Kidney (tissue), 14 donors: ENCODE results near the gene DUSP2. TPM values are rescaled to one million over a fixed set of nuclear protein-coding genes. Genes with fewer than 3 reads are reported as not detected.

Experiments used
- DNase-seq, 5 donors: peaks; one replicate each; pipeline ENCODE4 v3.0.0-alpha.2; 2013 to 2020
- FAIRE-seq: peaks from 2 replicates; lab custom pipeline; 2012; peaks lifted over from hg19 to GRCh38; lab: Jason Lieb, UNC
- H3K27ac ChIP-seq, 2 donors: one replicate each; pipeline ENCODE4 v1.7.0; 2013; ENCODE audit warnings: low read depth in 2 of 2, low read length in 2 of 2, inconsistent platforms in 1 of 2
- H3K27me3 ChIP-seq: one replicate; pipeline ENCODE4 v1.7.1; 2013; ENCODE audit warnings: low read length, inconsistent platforms; ENCODE audit not compliant: control insufficient read depth, insufficient read depth
- H3K36me3 ChIP-seq, 3 donors: one replicate each; pipeline versions ENCODE4 v1.7.0 to v1.7.1; 2013; ENCODE audit warnings: low read length in 3 of 3, control low read depth in 1 of 3, inconsistent platforms in 1 of 3; ENCODE audit not compliant: insufficient read depth in 3 of 3, control insufficient read depth in 2 of 3
- H3K4me1 ChIP-seq, 3 donors: one replicate each; pipeline versions ENCODE4 v1.7.0 to v1.7.1; 2013; ENCODE audit warnings: low read length in 3 of 3, inconsistent platforms in 1 of 3, low read depth in 1 of 3; ENCODE audit not compliant: control insufficient read depth in 2 of 3, insufficient read depth in 2 of 3
- H3K4me3 ChIP-seq, 3 donors: one replicate each; pipeline versions ENCODE4 v1.7.0 to v1.8.1; 2013; ENCODE audit warnings: low read length in 3 of 3, control low read depth in 1 of 3, inconsistent platforms in 1 of 3
- H3K9ac ChIP-seq, 3 donors: one replicate each; pipeline versions ENCODE4 v1.7.0 to v1.7.1; 2013; ENCODE audit warnings: low read length in 3 of 3, control low read depth in 1 of 3, inconsistent platforms in 1 of 3
- H3K9me3 ChIP-seq, 3 donors: one replicate each; pipeline versions ENCODE4 v1.7.0 to v1.7.1; 2013; ENCODE audit warnings: low read length in 3 of 3, control low read depth in 1 of 3, inconsistent platforms in 1 of 3; ENCODE audit not compliant: control insufficient read depth in 2 of 3, insufficient read depth in 1 of 3
- CTCF ChIP-seq: IDR thresholded peaks from 3 replicates; pipeline ENCODE4 v1.5.1; 2012; ENCODE audit warnings: mild to moderate bottlenecking, moderate library complexity, borderline replicate concordance; ENCODE audit not compliant: insufficient read depth; ENCODE audit errors: extremely low read depth
- intact Hi-C: fragments of 100-400 bp; cut with DNase I; formaldehyde crosslinking; loops from one replicate; pipeline ENCODE4 v1.11.1; 2022
- polyA plus RNA-seq: library from polyadenylated mRNA; stranded (reverse); fragments of 350-450 nt; fragmentation: Illumina TruSeq; extraction: RNeasy Lipid Tissue Mini Kit (QIAGEN cat#74804); gene quantifications from one replicate; pipeline ENCODE4 v1.2.3, GENCODE V29; 2014; ENCODE audit warnings: low read depth, low replicate concordance; ENCODE audit not compliant: insufficient read depth
- total RNA-seq: library from RNA; stranded (reverse); fragmentation: NEBNext Ultra II Directional; extraction: Animal tissue kit (Norgen Biotek cat#: 25700); gene quantifications from one replicate; pipeline ENCODE4 v1.2.1, GENCODE V29; 2021
- donor health status: control.
- donor health status: control.
- donor health status: control.
- donor health status: control.
- donor health status: control.
- donor health status: DM: yes; HTN: yes; CAD: no.
- donor health status: Normal renal cell carcinoma (clear cell type).

Gene DUSP2
- total and polyA plus RNA-seq, 2 donors from 2014 or later = 5.6 to 11.8 TPM

- no peaks in the 10 kb centered on the region for H3K27me3 ChIP-seq
- intact Hi-C loops = no loop called here
- peaks cover 0 to 6% (median 0%) of the 10 kb centered on the region in 3 donors for H3K9me3 ChIP-seq
- TF ChIP-seq CTCF = no peak
- H3K4me1 ChIP-seq = peaks cover 0 to 15% (median 0%) of the 10 kb centered on the region in 3 donors
- DNase-seq (peak in 2 of 5 donors; percentile 27 to 40), FAIRE-seq (no peak)
- no peaks in the 10 kb centered on the region for H3K36me3 ChIP-seq
- H3K9ac ChIP-seq = no peak overlapping the region
- no peak overlapping the region for H3K27ac ChIP-seq
- H3K4me3 ChIP-seq = no peak overlapping the region
Observed at GRCh38 chr2:96106991-96107707, 38.1 kb downstream of the DUSP2 start.

GRCh38 chr2:96105994-96106715, 39.1 kb downstream of the DUSP2 start:
- TF ChIP-seq CTCF = no peak
- Histone ChIP-seq H3K4me1 (peaks cover 0 to 15% (median 0%) of the 10 kb centered on the region in 3 donors), H3K27me3 (no peaks in the 10 kb centered on the region), H3K27ac (no peak overlapping the region), H3K9ac (no peak overlapping the region), H3K9me3 (peaks cover 0 to 6% (median 0%) of the 10 kb centered on the region in 3 donors), H3K4me3 (no peak overlapping the region), H3K36me3 (no peaks in the 10 kb centered on the region)
- intact Hi-C loops = no loop called here
- DNase-seq (peak in 2 of 5 donors; percentile 4 to 26), FAIRE-seq (no peak)

GRCh38 chr2:96105152-96105915, 39.9 kb downstream of the DUSP2 start:
- H3K9me3 ChIP-seq = peaks cover 0 to 6% (median 0%) of the 10 kb centered on the region in 3 donors
- H3K27me3 ChIP-seq = no peaks in the 10 kb centered on the region
- H3K4me1 ChIP-seq = peaks cover 0 to 15% (median 0%) of the 10 kb centered on the region in 3 donors
- H3K4me3 ChIP-seq = no peak overlapping the region
- TF ChIP-seq CTCF = no peak
- DNase-seq (peak in 2 of 5 donors; percentile 29 to 32), FAIRE-seq (no peak)
- intact Hi-C loops = no loop called here
- no peaks in the 10 kb centered on the region for H3K36me3 ChIP-seq
- H3K27ac ChIP-seq = no peak overlapping the region
- no peak overlapping the region for H3K9ac ChIP-seq
